HG03175 (cell line): ENCODE data around the gene INO80D.
"Not testable (repeated sequence)": the region's sequence is repeated elsewhere in the genome, so short reads cannot be mapped to it uniquely, and the experiment has no call there.

Experiments
- ATAC-seq: cut with Tn5 transposase; IDR thresholded peaks from one replicate; pipeline ENCODE4 v1.9.1; 2021; ENCODE audit warnings: mild to moderate bottlenecking, moderate library complexity; ENCODE audit not compliant: unreplicated experiment

Gene INO80D

GRCh38 chr2:205982776-205983327, 103.1 kb downstream of the INO80D start:
- ATAC-seq, result no peak

GRCh38 chr2:205978728-205979127, 107.2 kb downstream of the INO80D start:
- not testable (repeated sequence) for ATAC-seq

- not testable (repeated sequence) for ATAC-seq
These were observed 108.3 kb downstream of the INO80D start for GRCh38 chr2:205977699-205978098.

- not testable (repeated sequence) for ATAC-seq
These were observed 108.9 kb downstream of the INO80D start for GRCh38 chr2:205976934-205977659.

- no peak for ATAC-seq
These were observed 109.7 kb downstream of the INO80D start for GRCh38 chr2:205976120-205976814.

- ATAC-seq, result peak; percentile 75
These were observed 110.7 kb downstream of the INO80D start for GRCh38 chr2:205975082-205975949.

- ATAC-seq, result no peak
These were observed 113.9 kb downstream of the INO80D start for GRCh38 chr2:205972113-205972512.

GRCh38 chr2:205970348-205970747, 115.6 kb downstream of the INO80D start:
- ATAC-seq, result no peak

- ATAC-seq, result peak; percentile 69
These were observed 116.4 kb downstream of the INO80D start for GRCh38 chr2:205969584-205969983.

GRCh38 chr2:205967391-205968075, 118.4 kb downstream of the INO80D start:
- no peak for ATAC-seq

- no peak for ATAC-seq
These were observed 120.3 kb downstream of the INO80D start for GRCh38 chr2:205965707-205966106.

GRCh38 chr2:205964111-205964761, 121.7 kb downstream of the INO80D start:
- ATAC-seq, result no peak

GRCh38 chr2:205959521-205959920, 126.5 kb downstream of the INO80D start:
- ATAC-seq, result no peak

- no peak for ATAC-seq
These were observed 128.4 kb downstream of the INO80D start for GRCh38 chr2:205957452-205958154.

- no peak for ATAC-seq
These were observed 131.3 kb downstream of the INO80D start for GRCh38 chr2:205954707-205955106.

GRCh38 chr2:205952282-205952681, 133.7 kb downstream of the INO80D start:
- ATAC-seq, result no peak

GRCh38 chr2:205948883-205949282, 137.1 kb downstream of the INO80D start:
- no peak for ATAC-seq

GRCh38 chr2:205948496-205948837, 137.5 kb downstream of the INO80D start:
- peak; percentile 14 for ATAC-seq
